HepG2 (cell line): ENCODE measurements around the gene SNPH. TPM values are rescaled to one million over a fixed set of nuclear protein-coding genes. Genes with fewer than 3 reads are reported as not detected.

ENCODE experiments used
- ATAC-seq: fragments of 200-7000 bp; cut with Tn5 transposase; 3 replicates; pipeline ENCODE4 v1.9.1; 2020; ENCODE audit warnings: mild to moderate bottlenecking, moderate library complexity
- BruUV-seq: library from RNA; stranded (reverse); fragments of 400-500 nt; replicated peaks from 2 replicates; lab custom pipeline; 2021; lab: Mats Ljungman, UMichigan
- CTCF ChIA-PET: fragments of 300-600 bp; formaldehyde crosslinking; extraction: SDS; loops from one replicate; lab custom pipeline; 2021; ENCODE audit warnings: low total read pairs, inconsistent platforms, low intra/inter-chr PET ratio; lab: Yijun Ruan, JAX
- POLR2A ChIA-PET: fragments of 350-600 bp; sonication (Branson Sonifier 250); formaldehyde crosslinking; loops from one replicate; lab custom pipeline; 2020; ENCODE audit warnings: antibody characterized with exemption, inconsistent platforms; lab: Yijun Ruan, JAX
- DNase-seq: peaks from one replicate; pipeline ENCODE4 v3.0.0-alpha.2; 2015; ENCODE audit warnings: low spot score
- FAIRE-seq: peaks from 3 replicates; lab custom pipeline; 2011; peaks lifted over from hg19 to GRCh38; lab: Jason Lieb, UNC
- H2AFZ ChIP-seq: one replicate; pipeline ENCODE4 v1.6.1; 2011; ENCODE audit warnings: low read length, inconsistent platforms
- H3K27ac ChIP-seq: fragments of 300-600 bp; 3 replicates; pipeline ENCODE4 v1.8.0; 2011; ENCODE audit warnings: mixed run types, mild to moderate bottlenecking, mixed read lengths, low read length, inconsistent platforms; ENCODE audit not compliant: insufficient read depth; ENCODE audit errors: extremely low read length
- H3K27me3 ChIP-seq, 2 experiments: fragments of 200-600 bp in 1 of 2; 2 replicates in 1 of 2; 3 replicates in 1 of 2; pipeline versions ENCODE4 v1.6.0 to v1.8.0; 2011; ENCODE audit warnings: low read length in 2 of 2, mild to moderate bottlenecking in 2 of 2, moderate library complexity in 2 of 2, inconsistent platforms in 1 of 2; ENCODE audit not compliant: insufficient read depth in 2 of 2, control insufficient read depth in 1 of 2
- H3K36me3 ChIP-seq, 2 experiments: fragments of 200-600 bp in 1 of 2; replicated peaks in 1 of 2; 2 replicates in 1 of 2; 3 replicates in 1 of 2; pipeline versions ENCODE4 v1.5.1 to v1.8.0; 2011; ENCODE audit warnings: low read length in 2 of 2, inconsistent platforms in 1 of 2; ENCODE audit not compliant: insufficient read depth in 2 of 2, control insufficient read depth in 1 of 2
- H3K4me1 ChIP-seq: 2 replicates; pipeline ENCODE4 v1.5.1; 2012; ENCODE audit warnings: low read length, inconsistent platforms; ENCODE audit not compliant: insufficient read depth
- H3K4me2 ChIP-seq: 2 replicates; pipeline ENCODE4 v1.6.0; 2011; ENCODE audit warnings: low read depth, low read length, inconsistent platforms
- H3K4me3 ChIP-seq, 3 experiments: fragments of 200-600 bp in 1 of 3; sonication (generic), shearing (Covaris generic) in 1 of 3; replicated peaks in 1 of 3; 2 replicates each; pipeline ENCODE4 v1.5.1; 2011 to 2016; ENCODE audit warnings: low read length in 3 of 3, inconsistent platforms in 2 of 3, low read depth in 2 of 3, mild to moderate bottlenecking in 2 of 3, control low read depth in 1 of 3, mixed read lengths in 1 of 3; ENCODE audit not compliant: insufficient read depth in 1 of 3
- H3K79me2 ChIP-seq: one replicate; pipeline ENCODE4 v1.6.1; 2011; ENCODE audit warnings: low read length, inconsistent platforms; ENCODE audit not compliant: insufficient read depth
- H3K9ac ChIP-seq: 2 replicates; pipeline ENCODE4 v1.6.0; 2011; ENCODE audit warnings: mild to moderate bottlenecking, low read depth, low read length, inconsistent platforms; ENCODE audit not compliant: insufficient read depth
- H3K9me3 ChIP-seq: 2 replicates; pipeline ENCODE4 v1.5.1; 2012; ENCODE audit warnings: mild to moderate bottlenecking, low read length
- H4K20me1 ChIP-seq: 2 replicates; pipeline ENCODE4 v1.6.0; 2011; ENCODE audit warnings: inconsistent platforms, mild to moderate bottlenecking, low read length, moderate library complexity; ENCODE audit not compliant: insufficient read depth
- ATF2 ChIP-seq: sonication (generic); formaldehyde crosslinking; IDR thresholded peaks from 2 replicates; pipeline ENCODE4 v1.4.0; 2020; ENCODE audit warnings: missing genetic modification reagents
- CEBPG ChIP-seq: IDR thresholded peaks from 2 replicates; pipeline ENCODE4 v1.6.1; 2016
- ETV6 ChIP-seq: sonication (generic); formaldehyde crosslinking; conservative IDR thresholded peaks from 2 replicates; pipeline ENCODE4 v1.4.0; 2020; ENCODE audit warnings: missing genetic modification reagents
- HNRNPK ChIP-seq: fragments of 200-400 bp; formaldehyde crosslinking; IDR thresholded peaks from 2 replicates; pipeline ENCODE4 v1.6.1; 2018; ENCODE audit warnings: low read length, low read depth, moderate library complexity, mild to moderate bottlenecking; ENCODE audit not compliant: poor library complexity, severe bottlenecking
- HOXA3 ChIP-seq: sonication (generic); formaldehyde crosslinking; IDR thresholded peaks from 2 replicates; pipeline ENCODE4 v1.5.0; 2020; ENCODE audit warnings: missing genetic modification reagents
- KDM3A ChIP-seq: IDR thresholded peaks from 2 replicates; pipeline ENCODE4 v1.6.1; 2018; ENCODE audit warnings: low read depth, missing compliant biosample characterization
- MED1 ChIP-seq: sonication (generic); formaldehyde crosslinking; IDR thresholded peaks from 2 replicates; pipeline ENCODE4 v1.4.0; 2020; ENCODE audit warnings: missing genetic modification reagents
- PCBP1 ChIP-seq: fragments of 200-400 bp; formaldehyde crosslinking; IDR thresholded peaks from 2 replicates; pipeline ENCODE4 v1.6.1; 2017; ENCODE audit warnings: mild to moderate bottlenecking, low read depth, low read length, borderline replicate concordance
- RARA ChIP-seq: IDR thresholded peaks from 2 replicates; pipeline ENCODE4 v1.6.1; 2016; ENCODE audit warnings: missing genetic modification reagents, missing compliant biosample characterization
- RFXAP ChIP-seq: sonication (generic); formaldehyde crosslinking; IDR thresholded peaks from 2 replicates; pipeline ENCODE4 v1.4.0; 2020; ENCODE audit warnings: missing genetic modification reagents, borderline replicate concordance
- SALL1 ChIP-seq: sonication (generic); formaldehyde crosslinking; IDR thresholded peaks from 2 replicates; pipeline ENCODE4 v1.8.0; 2022; ENCODE audit warnings: mild to moderate bottlenecking, missing genetic modification reagents
- SMC3 ChIP-seq: IDR thresholded peaks from 2 replicates; pipeline ENCODE4 v1.6.1; 2011; ENCODE audit warnings: low read length, improper control_type of control experiment
- TBX2 ChIP-seq: sonication (generic); formaldehyde crosslinking; IDR thresholded peaks from 2 replicates; pipeline ENCODE4 v1.5.0; 2020; ENCODE audit warnings: missing genetic modification reagents, mild to moderate bottlenecking, borderline replicate concordance
- THAP11 ChIP-seq: IDR thresholded peaks from 2 replicates; pipeline ENCODE4 v1.6.1; 2016; ENCODE audit warnings: missing biosample characterization, missing genetic modification reagents
- YEATS2 ChIP-seq: sonication (generic); formaldehyde crosslinking; IDR thresholded peaks from 2 replicates; pipeline ENCODE4 v1.4.0; 2020; ENCODE audit warnings: missing genetic modification reagents, borderline replicate concordance
- ZBTB8A ChIP-seq: sonication (generic); formaldehyde crosslinking; IDR thresholded peaks from 2 replicates; pipeline ENCODE4 v1.4.0; 2020; ENCODE audit warnings: mild to moderate bottlenecking, low read depth, missing genetic modification reagents, borderline replicate concordance
- ZGPAT ChIP-seq: IDR thresholded peaks from 2 replicates; pipeline ENCODE4 v1.6.1; 2016; ENCODE audit warnings: mild to moderate bottlenecking
- ZNF501 ChIP-seq: sonication (generic); formaldehyde crosslinking; IDR thresholded peaks from 2 replicates; pipeline ENCODE4 v1.5.1; 2020; ENCODE audit warnings: mild to moderate bottlenecking, moderate library complexity, missing genetic modification reagents
- WGBS: methylation state at CpG from one replicate; pipeline ENCODE4 v1.1.6; 2017; ENCODE audit warnings: low lambda C conversion rate; 5-methylcytosine and 5-hydroxymethylcytosine counted together
- in situ Hi-C: cut with HindIII; loops from 2 replicates; pipeline ENCODE4 v1.10.0; 2017; ENCODE audit warnings: low pct_unique_long_range_greater_than_20kb; ENCODE audit not compliant: extremely low pct_ligation_motif_present
- intact Hi-C: fragments of 100-400 bp; cut with micrococcal nuclease; formaldehyde crosslinking; loops from one replicate; pipeline ENCODE4 v1.10.0; 2022; ENCODE audit not compliant: unreplicated experiment
- polyA plus RNA-seq, 8 experiments: library from polyadenylated mRNA; depleted of rRNA in 3 of 8; stranded (reverse) in 7 of 8; unstranded in 1 of 8; fragments of >200 nt; fragmentation: Illumina TruSeq in 4 of 8; extraction: Trizol in 4 of 8; gene quantifications; 2 replicates each; pipeline versions ENCODE4 v1.2.1 to v1.2.3, GENCODE V29; 2011 to 2016; ENCODE audit warnings: low read depth in 4 of 8, missing spikeins in 1 of 8, mixed read lengths in 1 of 8; ENCODE audit not compliant: insufficient read depth in 1 of 8
- total RNA-seq, 5 experiments: library from RNA; depleted of rRNA; stranded (reverse); fragments of >200 nt; fragmentation: Illumina TruSeq; extraction: Trizol; gene quantifications; 2 replicates each; pipeline ENCODE4 v1.2.3, GENCODE V29; 2016; ENCODE audit warnings: low read depth in 1 of 5
- TF ChIP-seq, protein P1 (sequence below), 2 experiments: sonication (generic) in 1 of 2; formaldehyde crosslinking in 1 of 2; IDR thresholded peaks; 2 replicates each; pipeline versions ENCODE4 v1.4.0 to v1.6.1; 2018 to 2020; ENCODE audit warnings: missing genetic modification reagents in 2 of 2, borderline replicate concordance in 1 of 2, low read depth in 1 of 2, mild to moderate bottlenecking in 1 of 2, missing biosample characterization in 1 of 2

The SNPH gene
- total and polyA plus RNA-seq, 2 of the 13 experiments (the other 11 are each of a cell fraction or from before 2014, with no cell fraction given), result 0.09 TPM; not detected in 1

DNA sequence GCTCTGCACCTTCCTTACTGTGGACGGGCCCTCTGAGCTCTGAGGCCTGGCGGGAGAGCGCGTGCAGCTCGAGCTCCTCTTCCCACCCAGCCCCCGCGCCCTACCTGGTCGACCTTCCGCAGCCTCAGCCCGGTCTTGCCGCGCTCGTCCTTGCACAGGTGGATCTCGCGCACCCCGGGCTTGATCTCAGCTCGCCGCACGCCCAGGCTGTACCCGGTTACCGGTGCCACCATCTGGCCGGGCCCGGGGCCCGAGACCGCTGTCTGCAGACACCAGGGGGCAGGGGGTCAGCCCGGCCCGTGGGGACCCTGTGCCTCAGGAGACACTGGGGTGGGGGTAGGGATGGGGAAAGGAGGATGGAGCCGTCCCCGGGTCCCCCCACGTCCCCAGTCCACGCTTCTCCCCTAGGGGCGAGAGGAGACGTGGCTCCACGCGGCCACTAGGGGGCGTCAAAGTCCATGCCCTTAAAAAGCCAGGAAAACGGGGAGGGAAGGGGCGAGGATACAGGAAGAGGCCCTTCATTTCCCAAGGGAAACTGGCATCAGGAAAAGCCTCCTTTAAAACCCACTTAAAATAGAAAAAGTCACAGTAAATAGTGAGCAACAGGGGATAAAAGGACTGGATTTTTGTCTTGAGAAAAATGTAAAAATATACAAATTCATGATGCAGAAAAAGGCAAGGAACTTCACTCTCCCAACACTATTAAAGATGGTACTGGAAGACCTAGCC, 47.3 kb downstream of the SNPH start:
- peak; percentile 53 for FAIRE-seq
- H4K20me1 ChIP-seq, result no peaks in the 10 kb centered on the region
- no peak overlapping the region for H3K27ac ChIP-seq
- no TSS peak for BruUV-seq
- no peaks in the 10 kb centered on the region for H3K36me3 ChIP-seq
- CTCF ChIA-PET, result interaction anchor here (0.7 to 6.5 kb wide), 7 partner anchors 84 to 190 kb away, joined by 3 to 122 read pairs (median 18); partner anchors contain the start of gene NSFL1C
- DNase-seq, result peak; percentile 71
- H3K27me3 ChIP-seq, result peaks cover 0 to 3% of the 10 kb centered on the region in 2 experiments; a peak in 3 of 5 replicates
- no peak overlapping the region for H3K4me3 ChIP-seq
- 46% methylated on average over 36 of the region's 38 CpGs for WGBS
- H3K9me3 ChIP-seq, result no peaks in the 10 kb centered on the region
- intact Hi-C loops (loop anchor here (1.0 kb wide), 4 partner anchors 12 to 190 kb away; no protein-coding TSS in a partner anchor), in situ Hi-C loops (loop anchor here (5.0 kb wide), 1 partner anchor 129 kb away; no protein-coding TSS in a partner anchor)
- H2AFZ ChIP-seq, result no peak overlapping the region
- H3K9ac ChIP-seq, result no peak overlapping the region
- no peak overlapping the region; the same call in 1 of the 2 replicates for H3K4me2 ChIP-seq
- peaks cover 18% of the 10 kb centered on the region for H3K4me1 ChIP-seq
- no peaks in the 10 kb centered on the region for H3K79me2 ChIP-seq
- POLR2A ChIA-PET, result interaction anchor here (1.1 to 1.6 kb wide), 2 partner anchors 12 to 123 kb away, joined by 4 to 5 read pairs; no protein-coding TSS in a partner anchor
- peak; percentile 83 for ATAC-seq
- peak; percentile 85; the same call in 1 of the 2 replicates for TF ChIP-seq PCBP1
- 0 out of 2 replicates have a peak, but pooled peaks have one; percentile 37 for TF ChIP-seq THAP11 (CRISPR knock-in tag)
- TF ChIP-seq MED1 (CRISPR knock-in tag), result 0 out of 2 replicates have a peak, but pooled peaks have one; percentile 38
- TF ChIP-seq, protein P1, sequence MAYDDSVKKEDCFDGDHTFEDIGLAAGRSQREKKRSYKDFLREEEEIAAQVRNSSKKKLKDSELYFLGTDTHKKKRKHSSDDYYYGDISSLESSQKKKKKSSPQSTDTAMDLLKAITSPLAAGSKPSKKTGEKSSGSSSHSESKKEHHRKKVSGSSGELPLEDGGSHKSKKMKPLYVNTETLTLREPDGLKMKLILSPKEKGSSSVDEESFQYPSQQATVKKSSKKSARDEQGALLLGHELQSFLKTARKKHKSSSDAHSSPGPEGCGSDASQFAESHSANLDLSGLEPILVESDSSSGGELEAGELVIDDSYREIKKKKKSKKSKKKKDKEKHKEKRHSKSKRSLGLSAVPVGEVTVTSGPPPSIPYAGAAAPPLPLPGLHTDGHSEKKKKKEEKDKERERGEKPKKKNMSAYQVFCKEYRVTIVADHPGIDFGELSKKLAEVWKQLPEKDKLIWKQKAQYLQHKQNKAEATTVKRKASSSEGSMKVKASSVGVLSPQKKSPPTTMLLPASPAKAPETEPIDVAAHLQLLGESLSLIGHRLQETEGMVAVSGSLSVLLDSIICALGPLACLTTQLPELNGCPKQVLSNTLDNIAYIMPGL (CRISPR knock-in tag; IDR thresholded peaks at IDR 0.05; ENCODE audit: borderline replicate concordance in 1 of 2, low read depth in 1 of 2), result peak; percentile 70 to 75
- TF ChIP-seq ZBTB8A (CRISPR knock-in tag), result no peak
- 0 out of 2 replicates have a peak, but pooled peaks have one; percentile 50 for TF ChIP-seq ETV6 (CRISPR knock-in tag)
- peak; percentile 62; the same call in 1 of the 2 replicates for TF ChIP-seq ATF2 (CRISPR knock-in tag)
- TF ChIP-seq HOXA3 (CRISPR knock-in tag), result 0 out of 2 replicates have a peak, but pooled peaks have one; percentile 32
- TF ChIP-seq KDM3A (CRISPR knock-in tag), result peak; percentile 74
- TF ChIP-seq YEATS2 (CRISPR knock-in tag), result peak; percentile 29; the same call in 1 of the 2 replicates
- peak; percentile 41; the same call in 1 of the 2 replicates for TF ChIP-seq RFXAP (CRISPR knock-in tag)
- TF ChIP-seq HNRNPK, result peak; percentile 67
- peak; percentile 55; the same call in 1 of the 2 replicates for TF ChIP-seq ZGPAT (CRISPR knock-in tag)
- TF ChIP-seq TBX2 (CRISPR knock-in tag), result peak; percentile 41; the same call in 1 of the 2 replicates
- peak; percentile 90 for TF ChIP-seq SMC3
- TF ChIP-seq RARA (CRISPR knock-in tag), result 0 out of 2 replicates have a peak, but pooled peaks have one; percentile 8
- TF ChIP-seq ZNF501 (CRISPR knock-in tag), result peak; percentile 76
- TF ChIP-seq CEBPG, result 0 out of 2 replicates have a peak, but pooled peaks have one; percentile 21
- TF ChIP-seq SALL1, result peak; percentile 60; the same call in 1 of the 2 replicates
